Measurements from ENCODE around the gene COL4A2. TPM values are rescaled to one million over a fixed set of nuclear protein-coding genes. Genes with fewer than 3 reads are reported as not detected.
A peak's percentile ranks its signal among the peaks of the same experiment; 100 is the strongest.

COL4A2 gene
- total RNA-seq, 1 donor from 2014 or later, result 1,556 TPM

DNA sequence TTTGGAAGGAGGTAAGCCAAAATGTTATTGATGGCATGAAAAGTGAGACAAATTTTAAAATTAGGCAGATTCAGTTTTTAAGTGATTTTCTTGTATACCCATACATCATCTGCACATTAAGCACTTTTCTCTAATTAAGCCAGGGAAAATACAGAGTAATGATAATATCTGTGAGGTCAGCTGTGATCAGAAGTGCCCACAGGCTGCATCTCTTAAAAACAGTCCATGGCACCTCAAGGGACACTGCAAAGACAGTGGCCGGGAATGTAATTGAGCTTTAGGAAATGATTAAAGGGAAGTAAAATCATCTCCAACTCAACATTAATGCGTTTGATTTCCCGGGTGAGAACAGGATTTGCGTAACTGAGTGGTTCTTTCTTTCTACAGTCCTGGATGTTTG lies 2.1 kb upstream of the COL4A2 start:
- peak overlapping the region; percentile 76 for H3K27ac Mint-ChIP-seq (ENCODE audit: unreplicated experiment)
- peaks cover 17% of the 10 kb centered on the region for H3K27me3 Mint-ChIP-seq (ENCODE audit: unreplicated experiment)
- TF ChIP-seq, protein P1, sequence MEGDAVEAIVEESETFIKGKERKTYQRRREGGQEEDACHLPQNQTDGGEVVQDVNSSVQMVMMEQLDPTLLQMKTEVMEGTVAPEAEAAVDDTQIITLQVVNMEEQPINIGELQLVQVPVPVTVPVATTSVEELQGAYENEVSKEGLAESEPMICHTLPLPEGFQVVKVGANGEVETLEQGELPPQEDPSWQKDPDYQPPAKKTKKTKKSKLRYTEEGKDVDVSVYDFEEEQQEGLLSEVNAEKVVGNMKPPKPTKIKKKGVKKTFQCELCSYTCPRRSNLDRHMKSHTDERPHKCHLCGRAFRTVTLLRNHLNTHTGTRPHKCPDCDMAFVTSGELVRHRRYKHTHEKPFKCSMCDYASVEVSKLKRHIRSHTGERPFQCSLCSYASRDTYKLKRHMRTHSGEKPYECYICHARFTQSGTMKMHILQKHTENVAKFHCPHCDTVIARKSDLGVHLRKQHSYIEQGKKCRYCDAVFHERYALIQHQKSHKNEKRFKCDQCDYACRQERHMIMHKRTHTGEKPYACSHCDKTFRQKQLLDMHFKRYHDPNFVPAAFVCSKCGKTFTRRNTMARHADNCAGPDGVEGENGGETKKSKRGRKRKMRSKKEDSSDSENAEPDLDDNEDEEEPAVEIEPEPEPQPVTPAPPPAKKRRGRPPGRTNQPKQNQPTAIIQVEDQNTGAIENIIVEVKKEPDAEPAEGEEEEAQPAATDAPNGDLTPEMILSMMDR (IDR thresholded peaks at IDR 0.05; ENCODE audit: unreplicated experiment), result no peak
- peak overlapping the region; percentile 96 for H3K4me3 Mint-ChIP-seq (ENCODE audit: unreplicated experiment)
- peaks cover 79% of the 10 kb centered on the region for H3K4me1 Mint-ChIP-seq (ENCODE audit: unreplicated experiment)
- no peaks in the 10 kb centered on the region for H3K9me3 Mint-ChIP-seq (ENCODE audit: unreplicated experiment)
- no peak for DNase-seq (ENCODE audit: low spot score)
- H3K36me3 Mint-ChIP-seq (ENCODE audit: low read depth, unreplicated experiment), result peaks cover 68% of the 10 kb centered on the region

DNA sequence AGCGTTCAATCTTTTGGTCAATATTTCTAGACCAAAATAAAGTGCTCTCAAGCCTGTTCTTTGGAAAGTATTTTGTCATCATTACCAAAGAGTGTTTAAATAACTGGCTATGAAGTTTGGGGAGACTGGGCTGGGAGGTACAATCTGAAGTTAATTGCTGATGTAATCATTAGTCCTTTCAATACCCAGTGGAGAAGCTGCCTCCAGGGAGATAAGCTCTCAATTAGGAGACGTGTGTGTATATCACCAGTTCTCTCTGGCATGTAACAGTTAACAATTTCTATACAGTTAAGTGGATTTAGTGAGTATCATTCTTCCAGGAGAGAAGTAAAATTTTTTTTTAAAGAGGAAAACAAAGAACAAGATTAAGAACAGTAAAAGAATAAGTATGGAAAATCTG lies 1.5 kb upstream of the COL4A2 start:
- TF ChIP-seq, protein P1 (IDR thresholded peaks at IDR 0.05; ENCODE audit: unreplicated experiment), result no peak
- H3K27me3 Mint-ChIP-seq (ENCODE audit: unreplicated experiment), result peaks cover 17% of the 10 kb centered on the region
- H3K36me3 Mint-ChIP-seq (ENCODE audit: low read depth, unreplicated experiment), result peaks cover 66% of the 10 kb centered on the region
- peaks cover 80% of the 10 kb centered on the region for H3K4me1 Mint-ChIP-seq (ENCODE audit: unreplicated experiment)
- DNase-seq (ENCODE audit: low spot score), result no peak
- H3K9me3 Mint-ChIP-seq (ENCODE audit: unreplicated experiment), result no peaks in the 10 kb centered on the region
- peak overlapping the region; percentile 96 for H3K4me3 Mint-ChIP-seq (ENCODE audit: unreplicated experiment)
- peak overlapping the region; percentile 76 for H3K27ac Mint-ChIP-seq (ENCODE audit: unreplicated experiment)

DNA sequence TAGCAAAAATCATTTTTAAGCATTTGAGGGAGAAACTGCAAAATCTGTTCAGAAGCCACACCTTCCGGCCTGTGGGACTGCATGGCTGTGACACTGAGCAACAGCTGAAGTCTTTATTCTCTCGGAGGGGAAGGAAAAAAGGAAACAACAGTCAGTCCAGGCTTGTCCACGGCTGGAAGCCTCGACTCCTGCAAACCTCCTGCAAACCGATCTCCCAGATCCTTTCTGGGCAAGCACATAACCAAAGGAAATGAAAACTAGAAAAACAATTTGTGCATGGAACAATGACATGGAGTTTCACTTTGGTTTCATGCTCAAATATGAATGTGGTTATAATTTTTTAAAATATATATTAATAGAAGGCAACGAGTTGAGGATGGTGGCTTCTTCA lies 1.1 kb upstream of the COL4A2 start:
- Mint-ChIP-seq H3K27me3 (ENCODE audit: unreplicated experiment) (peaks cover 17% of the 10 kb centered on the region), H3K9me3 (ENCODE audit: unreplicated experiment) (no peaks in the 10 kb centered on the region), H3K27ac (ENCODE audit: unreplicated experiment) (peak overlapping the region; percentile 76), H3K4me1 (ENCODE audit: unreplicated experiment) (peaks cover 80% of the 10 kb centered on the region), H3K4me3 (ENCODE audit: unreplicated experiment) (peak overlapping the region; percentile 96), H3K36me3 (ENCODE audit: low read depth, unreplicated experiment) (peaks cover 66% of the 10 kb centered on the region)
- TF ChIP-seq, protein P1 (IDR thresholded peaks at IDR 0.05; ENCODE audit: unreplicated experiment), result no peak
- DNase-seq (ENCODE audit: low spot score), result no peak

DNA sequence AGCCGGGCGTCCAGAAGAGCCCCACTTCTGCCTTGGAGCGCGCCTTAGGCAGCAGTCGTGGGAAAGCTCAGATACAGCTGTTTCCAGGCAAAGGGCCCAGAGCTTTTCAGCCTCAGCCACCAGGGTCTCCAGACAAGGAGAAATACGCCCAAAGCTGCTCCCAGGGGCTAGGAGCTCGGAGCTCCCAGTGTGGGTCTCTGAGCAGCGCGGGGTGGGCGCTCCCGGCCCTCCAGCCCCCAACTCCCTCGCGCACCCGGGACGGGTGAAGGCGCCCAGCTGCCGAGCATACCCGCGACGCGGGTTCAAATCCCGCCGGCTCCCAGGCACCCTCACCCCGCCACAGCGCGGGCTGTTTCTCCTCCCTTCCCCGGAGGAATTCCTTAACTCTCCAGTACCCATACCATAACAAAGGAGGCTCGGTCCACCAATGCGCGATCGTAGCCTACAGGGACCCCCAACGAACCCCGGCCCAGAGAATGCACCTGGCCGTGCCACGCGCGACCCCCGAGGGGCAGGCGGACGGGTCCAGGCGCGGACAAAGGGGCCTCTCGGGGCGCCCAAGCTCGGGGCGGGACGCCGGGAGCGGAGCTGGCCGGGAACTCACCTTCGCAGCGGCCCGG lies 634 bp upstream of the COL4A2 start:
- DNase-seq (ENCODE audit: low spot score), result no peak
- Mint-ChIP-seq H3K9me3 (ENCODE audit: unreplicated experiment) (no peaks in the 10 kb centered on the region), H3K36me3 (ENCODE audit: low read depth, unreplicated experiment) (peaks cover 64% of the 10 kb centered on the region), H3K27ac (ENCODE audit: unreplicated experiment) (no peak overlapping the region), H3K4me1 (ENCODE audit: unreplicated experiment) (peaks cover 77% of the 10 kb centered on the region), H3K4me3 (ENCODE audit: unreplicated experiment) (peak overlapping the region; percentile 96), H3K27me3 (ENCODE audit: unreplicated experiment) (peaks cover 17% of the 10 kb centered on the region)
- TF ChIP-seq, protein P1 (IDR thresholded peaks at IDR 0.05; ENCODE audit: unreplicated experiment), result no peak

DNA sequence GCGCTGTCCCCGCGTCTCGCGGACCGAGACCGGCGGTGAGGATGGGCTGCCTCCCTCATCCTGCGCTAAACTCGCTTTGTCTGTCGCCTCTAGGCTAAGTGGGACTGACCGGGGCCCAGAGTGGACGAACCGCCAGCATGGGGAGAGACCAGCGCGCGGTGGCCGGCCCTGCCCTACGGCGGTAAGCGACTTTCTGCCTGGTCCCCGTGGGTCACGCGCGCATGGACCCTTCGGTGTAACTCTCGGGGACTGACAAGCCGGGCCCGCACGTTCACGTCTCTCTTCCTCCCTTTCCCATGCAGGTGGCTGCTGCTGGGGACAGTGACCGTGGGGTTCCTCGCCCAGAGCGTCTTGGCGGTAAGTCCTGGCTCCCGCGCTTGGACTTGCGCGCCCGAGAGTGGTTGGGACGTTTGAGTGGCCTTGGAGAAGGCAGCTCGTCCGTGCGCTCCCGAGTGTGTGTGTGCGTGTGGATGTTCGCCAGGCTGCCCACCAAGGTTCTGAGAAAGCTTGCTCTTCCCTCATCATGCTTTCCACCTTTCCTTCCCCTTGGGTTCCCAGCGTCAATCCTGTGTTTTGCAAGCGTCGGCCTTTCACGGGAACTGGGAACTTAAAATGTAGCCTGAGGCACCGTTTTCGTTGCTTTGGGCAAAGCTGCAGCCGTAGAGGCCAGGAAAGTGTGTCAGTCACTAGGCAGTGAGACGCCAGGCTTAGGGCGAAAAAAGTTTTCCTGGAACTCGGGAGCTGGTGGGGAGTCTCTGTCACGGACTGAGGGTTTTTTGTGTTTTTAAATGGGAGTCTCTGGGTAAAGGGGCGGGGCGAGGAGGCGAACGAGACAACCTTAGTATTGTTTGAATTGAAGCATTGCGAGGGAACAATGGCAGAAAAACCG lies 927 bp downstream of the COL4A2 start:
- Mint-ChIP-seq H3K9me3 (ENCODE audit: unreplicated experiment) (no peaks in the 10 kb centered on the region), H3K27ac (ENCODE audit: unreplicated experiment) (peak overlapping the region; percentile 92), H3K4me1 (ENCODE audit: unreplicated experiment) (peaks cover 75% of the 10 kb centered on the region), H3K4me3 (ENCODE audit: unreplicated experiment) (peak overlapping the region; percentile 99), H3K36me3 (ENCODE audit: low read depth, unreplicated experiment) (peaks cover 65% of the 10 kb centered on the region), H3K27me3 (ENCODE audit: unreplicated experiment) (peaks cover 24% of the 10 kb centered on the region)
- DNase-seq (ENCODE audit: low spot score), result peak; percentile 61
- TF ChIP-seq, protein P1 (IDR thresholded peaks at IDR 0.05; ENCODE audit: unreplicated experiment), result no peak
